GM18909 (cell line): ENCODE measurements around the gene NKX6-2.
"Not testable (repeated sequence)": the region's sequence is repeated elsewhere in the genome, so short reads cannot be mapped to it uniquely, and the experiment has no call there.

Experiments
- ATAC-seq: cut with Tn5 transposase; IDR thresholded peaks from one replicate; pipeline ENCODE4 v1.9.1; 2021; ENCODE audit warnings: mild to moderate bottlenecking; ENCODE audit not compliant: unreplicated experiment, poor library complexity

Gene NKX6-2

GRCh38 chr10:132743196-132743924 lies 42.6 kb downstream of the NKX6-2 start:
- not testable (repeated sequence) for ATAC-seq

GRCh38 chr10:132742837-132743194 lies 43.1 kb downstream of the NKX6-2 start:
- ATAC-seq, result no peak

GRCh38 chr10:132742167-132742836 lies 43.6 kb downstream of the NKX6-2 start:
- ATAC-seq, result no peak

GRCh38 chr10:132740588-132740987 lies 45.4 kb downstream of the NKX6-2 start:
- no peak for ATAC-seq

- no peak for ATAC-seq
Observed at GRCh38 chr10:132739225-132739613, 46.7 kb downstream of the NKX6-2 start.

- ATAC-seq, result no peak
Observed at GRCh38 chr10:132738454-132739224, 47.3 kb downstream of the NKX6-2 start.

- no peak for ATAC-seq
Observed at GRCh38 chr10:132737390-132738048, 48.4 kb downstream of the NKX6-2 start.

- ATAC-seq, result no peak
Observed at GRCh38 chr10:132735923-132736391, 50.0 kb downstream of the NKX6-2 start.

- no peak for ATAC-seq
Observed at GRCh38 chr10:132735341-132735775, 50.6 kb downstream of the NKX6-2 start.

- no peak for ATAC-seq
Observed at GRCh38 chr10:132733926-132734325, 52.0 kb downstream of the NKX6-2 start.
